Activated naive CD8-positive, alpha-beta T cell treated with anti-CD3 and anti-CD28 coated beads, Interleukin-2, amount 50 U/mL, for 24 hours (primary cell): ENCODE results near the gene GATB.

Experiments
- ATAC-seq: fragments of 150-1000 bp; cut with Tn5 transposase; one replicate; pipeline ENCODE4 v1.10.0; 2021
- DNase-seq: peaks from one replicate; pipeline ENCODE4 v3.0.0; 2021
- H3K27ac Mint-ChIP-seq: one replicate; pipeline ENCODE4 v1.8.0; 2021; ENCODE audit warnings: mild to moderate bottlenecking, mixed read lengths
- H3K27me3 Mint-ChIP-seq: one replicate; pipeline ENCODE4 v1.8.0; 2021; ENCODE audit warnings: mixed read lengths
- H3K36me3 Mint-ChIP-seq: one replicate; pipeline ENCODE4 v1.8.0; 2021; ENCODE audit warnings: low read depth, mixed read lengths
- H3K4me1 Mint-ChIP-seq: one replicate; pipeline ENCODE4 v1.8.0; 2021; ENCODE audit warnings: mixed read lengths
- H3K4me3 Mint-ChIP-seq: one replicate; pipeline ENCODE4 v1.8.0; 2021; ENCODE audit warnings: mild to moderate bottlenecking, moderate library complexity, mixed read lengths
- H3K9me3 Mint-ChIP-seq: one replicate; pipeline ENCODE4 v1.8.0; 2021; ENCODE audit warnings: mixed read lengths

GATB gene

GRCh38 chr4:151797853-151798252 lies 37.0 kb upstream of the GATB start:
- H3K4me3 Mint-ChIP-seq = no peak overlapping the region
- H3K9me3 Mint-ChIP-seq = no peaks in the 10 kb centered on the region
- H3K27ac Mint-ChIP-seq = no peak overlapping the region
- no peaks in the 10 kb centered on the region for H3K36me3 Mint-ChIP-seq
- DNase-seq (no peak), ATAC-seq (no peak)
- H3K4me1 Mint-ChIP-seq = no peaks in the 10 kb centered on the region
- H3K27me3 Mint-ChIP-seq = peaks cover 5% of the 10 kb centered on the region

- no peaks in the 10 kb centered on the region for H3K36me3 Mint-ChIP-seq
- no peak overlapping the region for H3K27ac Mint-ChIP-seq
- H3K4me1 Mint-ChIP-seq = no peaks in the 10 kb centered on the region
- H3K27me3 Mint-ChIP-seq = peaks cover 5% of the 10 kb centered on the region
- DNase-seq = no peak
- H3K9me3 Mint-ChIP-seq = no peaks in the 10 kb centered on the region
- no peak overlapping the region for H3K4me3 Mint-ChIP-seq
- ATAC-seq = no peak
Measured at GRCh38 chr4:151797131-151797530, 36.3 kb upstream of the GATB start.

- no peak overlapping the region for H3K4me3 Mint-ChIP-seq
- ATAC-seq (no peak), DNase-seq (no peak)
- no peak overlapping the region for H3K27ac Mint-ChIP-seq
- H3K27me3 Mint-ChIP-seq = peaks cover 5% of the 10 kb centered on the region
- no peaks in the 10 kb centered on the region for H3K4me1 Mint-ChIP-seq
- no peaks in the 10 kb centered on the region for H3K9me3 Mint-ChIP-seq
- H3K36me3 Mint-ChIP-seq = no peaks in the 10 kb centered on the region
Measured at GRCh38 chr4:151796106-151796505, 35.3 kb upstream of the GATB start.

GRCh38 chr4:151792995-151793394 lies 32.2 kb upstream of the GATB start:
- Mint-ChIP-seq H3K4me1 (no peaks in the 10 kb centered on the region), H3K27ac (no peak overlapping the region), H3K4me3 (no peak overlapping the region), H3K36me3 (no peaks in the 10 kb centered on the region), H3K27me3 (peaks cover 5% of the 10 kb centered on the region), H3K9me3 (no peaks in the 10 kb centered on the region)
- DNase-seq (no peak), ATAC-seq (no peak)

GRCh38 chr4:151792530-151792929 lies 31.7 kb upstream of the GATB start:
- DNase-seq = no peak
- Mint-ChIP-seq H3K27me3 (peaks cover 5% of the 10 kb centered on the region), H3K27ac (no peak overlapping the region), H3K9me3 (no peaks in the 10 kb centered on the region), H3K4me1 (no peaks in the 10 kb centered on the region), H3K4me3 (no peak overlapping the region), H3K36me3 (no peaks in the 10 kb centered on the region)
- ATAC-seq = no peak

GRCh38 chr4:151788021-151788420 lies 27.2 kb upstream of the GATB start:
- Mint-ChIP-seq H3K9me3 (no peaks in the 10 kb centered on the region), H3K4me3 (no peak overlapping the region), H3K27me3 (no peaks in the 10 kb centered on the region), H3K4me1 (no peaks in the 10 kb centered on the region), H3K27ac (no peak overlapping the region), H3K36me3 (no peaks in the 10 kb centered on the region)
- DNase-seq (no peak), ATAC-seq (no peak)

DNA sequence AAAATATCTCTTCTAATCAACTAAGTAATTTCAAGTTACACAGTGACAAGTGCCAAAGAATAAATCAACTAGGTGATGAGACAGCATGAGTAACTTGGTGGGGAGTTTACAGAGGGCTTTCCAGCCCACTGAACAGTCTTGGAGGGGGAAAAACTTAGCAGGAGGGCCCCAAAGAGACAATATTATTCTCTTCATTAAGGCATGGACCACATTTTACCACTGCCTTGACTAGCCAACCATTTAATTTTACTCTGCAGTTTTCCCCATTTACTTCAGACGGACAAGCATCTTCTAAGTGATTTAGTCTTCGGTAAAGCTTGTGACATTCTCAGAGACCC lies 25.3 kb upstream of the GATB start:
- ATAC-seq (no peak), DNase-seq (no peak)
- no peak overlapping the region for H3K4me3 Mint-ChIP-seq
- peaks cover 3% of the 10 kb centered on the region for H3K27me3 Mint-ChIP-seq
- H3K9me3 Mint-ChIP-seq = no peaks in the 10 kb centered on the region
- H3K27ac Mint-ChIP-seq = no peak overlapping the region
- peaks cover 9% of the 10 kb centered on the region for H3K4me1 Mint-ChIP-seq
- no peaks in the 10 kb centered on the region for H3K36me3 Mint-ChIP-seq

DNA sequence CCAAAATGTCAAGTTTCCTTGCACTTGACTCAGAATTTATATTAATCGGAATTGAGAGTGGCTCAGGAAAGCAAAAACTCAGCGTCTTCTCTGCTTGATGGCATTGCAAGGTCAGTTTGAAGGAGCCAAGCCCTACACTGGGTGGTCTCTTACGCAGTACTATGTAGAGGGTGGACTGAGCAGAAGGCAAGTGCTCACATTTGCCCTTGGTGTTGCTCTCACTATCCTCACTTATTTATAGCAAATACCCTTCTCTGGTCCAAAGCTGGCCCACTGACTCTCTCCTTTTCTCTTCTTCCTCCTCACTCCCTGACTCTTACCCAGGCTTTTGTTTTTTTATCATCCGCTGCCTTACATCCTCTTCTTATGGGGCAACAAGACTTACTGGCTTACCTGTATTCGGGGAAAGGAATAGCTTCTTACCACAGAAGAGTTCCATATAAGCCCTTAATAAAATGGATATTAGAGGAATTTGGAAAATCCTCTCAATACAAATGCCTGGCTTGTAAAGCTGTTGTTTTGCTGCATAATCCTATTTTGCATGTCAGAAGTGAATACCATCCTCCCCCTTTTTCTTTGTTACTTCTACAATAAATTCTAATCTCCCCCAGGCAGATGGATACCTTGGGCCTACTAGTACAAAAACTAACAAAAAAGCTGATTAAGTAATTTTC lies 24.8 kb upstream of the GATB start:
- Mint-ChIP-seq H3K27ac (no peak overlapping the region), H3K4me3 (no peak overlapping the region), H3K9me3 (no peaks in the 10 kb centered on the region), H3K36me3 (no peaks in the 10 kb centered on the region), H3K27me3 (peaks cover 5% of the 10 kb centered on the region), H3K4me1 (peaks cover 9% of the 10 kb centered on the region)
- DNase-seq (no peak), ATAC-seq (no peak)

DNA sequence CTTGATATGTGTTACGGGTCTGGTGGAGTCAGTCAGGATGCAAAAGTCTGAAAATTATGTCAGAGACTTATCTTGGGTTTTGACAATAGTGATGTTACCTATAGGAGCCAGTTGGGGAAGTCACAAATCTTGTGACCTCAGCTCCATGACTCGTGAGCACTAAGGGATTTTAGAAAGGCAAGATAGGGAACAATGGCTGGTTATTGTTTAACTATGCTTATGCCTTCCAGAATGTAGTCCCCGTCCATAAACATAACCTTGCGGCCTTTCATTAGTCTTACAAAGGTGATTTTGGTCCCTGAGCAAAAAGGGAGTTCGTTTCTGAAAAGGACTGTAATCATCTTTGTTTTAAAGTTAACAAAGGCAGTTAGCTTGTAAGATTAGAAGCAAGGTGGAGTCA lies 23.9 kb upstream of the GATB start:
- DNase-seq (no peak), ATAC-seq (no peak)
- H3K27me3 Mint-ChIP-seq = peaks cover 5% of the 10 kb centered on the region
- no peak overlapping the region for H3K27ac Mint-ChIP-seq
- H3K4me1 Mint-ChIP-seq = peaks cover 9% of the 10 kb centered on the region
- no peak overlapping the region for H3K4me3 Mint-ChIP-seq
- no peaks in the 10 kb centered on the region for H3K9me3 Mint-ChIP-seq
- H3K36me3 Mint-ChIP-seq = no peaks in the 10 kb centered on the region

- H3K36me3 Mint-ChIP-seq = no peaks in the 10 kb centered on the region
- no peaks in the 10 kb centered on the region for H3K9me3 Mint-ChIP-seq
- H3K27ac Mint-ChIP-seq = no peak overlapping the region
- peaks cover 5% of the 10 kb centered on the region for H3K27me3 Mint-ChIP-seq
- DNase-seq = no peak
- ATAC-seq = no peak
- peaks cover 9% of the 10 kb centered on the region for H3K4me1 Mint-ChIP-seq
- no peak overlapping the region for H3K4me3 Mint-ChIP-seq
Measured at GRCh38 chr4:151783867-151784266, 23.1 kb upstream of the GATB start.

- ATAC-seq = no peak
- Mint-ChIP-seq H3K27ac (no peak overlapping the region), H3K4me1 (peaks cover 9% of the 10 kb centered on the region)
Measured at GRCh38 chr4:151782296-151782695, 21.5 kb upstream of the GATB start.

DNA sequence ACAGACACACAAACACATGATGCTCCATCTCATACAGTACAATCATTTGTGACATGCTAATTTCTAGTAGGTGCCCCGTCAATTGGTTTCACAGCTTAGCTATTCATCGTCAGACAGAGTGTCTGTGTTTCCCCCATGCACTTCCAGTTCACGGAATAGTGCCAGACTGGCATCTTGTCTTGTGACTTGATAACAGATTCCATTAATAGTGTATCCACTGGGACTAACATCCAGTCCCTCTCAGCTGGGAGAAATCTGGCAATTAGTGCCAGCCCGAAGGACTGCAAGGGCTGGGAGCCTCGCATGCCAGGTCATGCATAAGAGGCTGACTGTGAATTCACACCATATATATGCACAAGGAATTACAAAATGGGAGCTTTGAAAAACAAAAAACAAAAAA lies 20.2 kb upstream of the GATB start:
- Mint-ChIP-seq H3K27ac (no peak overlapping the region), H3K36me3 (no peaks in the 10 kb centered on the region), H3K27me3 (peaks cover 9% of the 10 kb centered on the region), H3K4me3 (no peak overlapping the region), H3K4me1 (peaks cover 9% of the 10 kb centered on the region), H3K9me3 (peaks cover 5% of the 10 kb centered on the region)
- no peak for DNase-seq
- no peak for ATAC-seq

More at GRCh38 chr4:151782296-151782695, 21.5 kb upstream of the GATB start:
- Mint-ChIP-seq H3K36me3 (no peaks in the 10 kb centered on the region), H3K4me3 (no peak overlapping the region), H3K9me3 (no peaks in the 10 kb centered on the region), H3K27me3 (peaks cover 5% of the 10 kb centered on the region)
- DNase-seq = no peak

DNA sequence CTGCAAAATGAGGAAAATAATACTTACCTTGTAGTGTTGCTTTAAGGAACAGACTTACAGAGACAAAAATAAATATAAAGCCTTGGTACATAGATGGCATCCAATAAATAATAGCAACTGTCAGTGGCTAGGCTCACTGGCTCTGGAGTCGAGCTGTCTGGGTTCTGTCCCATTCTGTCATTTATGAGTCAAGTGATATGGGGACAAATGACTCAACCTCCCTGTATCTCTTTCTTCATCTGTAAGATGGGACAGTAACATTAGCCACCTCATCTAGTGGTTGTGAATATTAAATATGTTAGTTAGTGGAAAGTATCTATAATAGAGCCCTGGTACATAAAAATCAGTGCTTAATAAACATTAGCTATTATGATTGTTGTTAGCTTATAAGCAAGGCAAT lies 16.7 kb upstream of the GATB start:
- Mint-ChIP-seq H3K27ac (no peak overlapping the region), H3K4me1 (peaks cover 5% of the 10 kb centered on the region), H3K36me3 (no peaks in the 10 kb centered on the region), H3K9me3 (peaks cover 23% of the 10 kb centered on the region), H3K4me3 (no peak overlapping the region), H3K27me3 (peaks cover 15% of the 10 kb centered on the region)
- ATAC-seq (no peak), DNase-seq (no peak)

DNA sequence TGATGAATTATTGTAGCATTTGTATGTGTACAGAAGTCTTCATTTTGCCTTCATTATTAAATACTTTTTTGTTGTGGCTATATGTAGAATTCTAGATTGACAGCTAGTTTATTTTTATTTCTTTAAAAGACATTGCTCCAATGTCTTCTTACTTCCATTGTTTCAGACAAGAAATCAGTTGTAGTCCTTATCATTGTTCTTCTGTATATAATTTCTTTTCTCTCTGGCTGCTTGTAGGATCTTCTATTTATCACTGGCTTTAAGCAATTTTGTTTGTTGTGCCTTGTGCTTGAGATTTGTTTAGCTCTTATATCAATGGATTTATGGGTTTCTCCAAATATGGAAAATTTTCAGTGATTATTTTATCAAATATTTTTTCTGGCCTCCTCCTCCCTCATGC lies 13.5 kb upstream of the GATB start:
- H3K4me3 Mint-ChIP-seq = no peak overlapping the region
- no peak for ATAC-seq
- H3K27ac Mint-ChIP-seq = no peak overlapping the region
- no peak for DNase-seq
- H3K27me3 Mint-ChIP-seq = peaks cover 18% of the 10 kb centered on the region
- no peaks in the 10 kb centered on the region for H3K36me3 Mint-ChIP-seq
- H3K4me1 Mint-ChIP-seq = no peaks in the 10 kb centered on the region
- peaks cover 23% of the 10 kb centered on the region for H3K9me3 Mint-ChIP-seq

GRCh38 chr4:151772274-151772673 lies 11.5 kb upstream of the GATB start:
- Mint-ChIP-seq H3K4me3 (no peak overlapping the region), H3K9me3 (peaks cover 23% of the 10 kb centered on the region), H3K36me3 (no peaks in the 10 kb centered on the region), H3K27ac (no peak overlapping the region), H3K27me3 (peaks cover 18% of the 10 kb centered on the region), H3K4me1 (no peaks in the 10 kb centered on the region)
- ATAC-seq = no peak
- no peak for DNase-seq

DNA sequence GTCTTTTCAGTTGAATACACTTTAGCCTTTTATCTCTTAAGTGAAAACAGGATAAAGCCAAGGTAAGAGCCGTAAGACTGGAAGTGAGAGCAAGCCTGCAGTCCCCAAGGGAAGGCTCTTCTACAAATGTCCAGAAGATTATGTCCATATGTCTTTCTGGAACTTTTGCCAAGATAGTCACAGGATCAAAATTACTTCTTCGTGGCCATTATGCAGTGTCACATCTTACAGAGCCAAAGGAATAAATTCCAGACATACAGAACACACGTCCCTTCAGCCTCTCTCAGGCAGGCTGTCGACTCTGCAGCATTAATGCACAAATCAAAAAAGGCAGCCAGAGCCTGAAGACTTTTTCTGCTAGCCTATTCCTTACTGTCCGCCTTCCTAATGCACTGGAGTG lies 10.9 kb upstream of the GATB start:
- Mint-ChIP-seq H3K36me3 (no peaks in the 10 kb centered on the region), H3K4me3 (no peak overlapping the region), H3K27me3 (peaks cover 17% of the 10 kb centered on the region), H3K4me1 (no peaks in the 10 kb centered on the region), H3K27ac (no peak overlapping the region), H3K9me3 (peaks cover 22% of the 10 kb centered on the region)
- no peak for DNase-seq
- ATAC-seq = no peak
